MM.1S (cell line): ENCODE results near the gene MRPL37.

Source experiments
- DNase-seq: peaks from one replicate; pipeline ENCODE4 v3.0.0-alpha.2; 2015
- H2AFZ ChIP-seq: fragments of 300-600 bp; sonication (generic); 2 replicates; pipeline ENCODE4 v1.6.0; 2016; ENCODE audit warnings: antibody characterized with exemption, low read length
- H3F3A ChIP-seq: fragments of 300-600 bp; sonication (generic); 2 replicates; pipeline ENCODE4 v1.6.1; 2016; ENCODE audit warnings: mild to moderate bottlenecking, antibody characterized with exemption, low read length, moderate library complexity, mixed read lengths; ENCODE audit not compliant: insufficient read depth
- H3K27ac ChIP-seq: fragments of 300-600 bp; sonication (generic); 2 replicates; pipeline ENCODE4 v1.5.1; 2016; ENCODE audit warnings: mild to moderate bottlenecking, low read length
- H3K27me3 ChIP-seq: fragments of 300-600 bp; sonication (generic); replicated peaks from 2 replicates; pipeline ENCODE4 v1.6.0; 2016; ENCODE audit warnings: low read length; ENCODE audit not compliant: insufficient read depth
- H3K36me3 ChIP-seq: fragments of 300-600 bp; sonication (generic); replicated peaks from 2 replicates; pipeline ENCODE4 v1.6.1; 2016; ENCODE audit warnings: mild to moderate bottlenecking, low read length, mixed read lengths; ENCODE audit not compliant: insufficient read depth
- H3K4me1 ChIP-seq: fragments of 300-600 bp; sonication (generic); 2 replicates; pipeline ENCODE4 v1.6.1; 2016; ENCODE audit warnings: low read length, mixed read lengths
- H3K4me2 ChIP-seq: fragments of 300-600 bp; sonication (generic); 2 replicates; pipeline ENCODE4 v1.6.0; 2016; ENCODE audit warnings: low read depth, low read length
- H3K4me3 ChIP-seq: fragments of 300-600 bp; sonication (generic); 2 replicates; pipeline ENCODE4 v1.5.1; 2016; ENCODE audit warnings: low read length, mixed read lengths
- H3K79me2 ChIP-seq: fragments of 300-600 bp; sonication (generic); 2 replicates; pipeline ENCODE4 v1.6.1; 2016; ENCODE audit warnings: mixed run types, low read length, mixed read lengths
- H3K9ac ChIP-seq: fragments of 300-600 bp; sonication (generic); 2 replicates; pipeline ENCODE4 v1.6.1; 2016; ENCODE audit warnings: low read length, mixed read lengths
- H3K9me2 ChIP-seq: fragments of 300-600 bp; sonication (generic); replicated peaks from 2 replicates; pipeline ENCODE4 v1.6.1; 2016; ENCODE audit warnings: mild to moderate bottlenecking, low read length, mixed read lengths; ENCODE audit not compliant: insufficient read depth
- H3K9me3 ChIP-seq: fragments of 300-600 bp; sonication (generic); replicated peaks from 2 replicates; pipeline ENCODE4 v1.6.1; 2016; ENCODE audit warnings: mild to moderate bottlenecking, low read length, mixed read lengths; ENCODE audit not compliant: insufficient read depth
- H4K20me1 ChIP-seq: fragments of 300-600 bp; sonication (generic); 2 replicates; pipeline ENCODE4 v1.6.1; 2016; ENCODE audit warnings: mild to moderate bottlenecking, low read length, moderate library complexity, mixed read lengths; ENCODE audit not compliant: insufficient read depth
- CTCF ChIP-seq: fragments of 300-600 bp; sonication (generic); IDR thresholded peaks from 2 replicates; pipeline ENCODE4 v1.5.1; 2016; ENCODE audit warnings: antibody characterized with exemption, low read length, mixed read lengths
- EZH2 ChIP-seq: fragments of 300-600 bp; sonication (generic); optimal IDR thresholded peaks from 2 replicates; pipeline ENCODE3; 2017; ENCODE audit warnings: low read depth, mild to moderate bottlenecking, antibody characterized with exemption, low read length, mixed read lengths
- EZH2phosphoT487 ChIP-seq: fragments of 300-600 bp; sonication (generic); IDR thresholded peaks from 2 replicates; pipeline ENCODE4 v1.6.1; 2018; ENCODE audit warnings: antibody characterized with exemption, low read length

The MRPL37 gene

GRCh38 chr1:54161495-54162168 lies 38.3 kb upstream of the MRPL37 start:
- Histone ChIP-seq H4K20me1 (no peaks in the 10 kb centered on the region), H3K4me2 (no peak overlapping the region), H3K27ac (no peak overlapping the region), H3K4me3 (no peak overlapping the region), H3K79me2 (no peaks in the 10 kb centered on the region), H2AFZ (no peak overlapping the region), H3K9me3 (no peaks in the 10 kb centered on the region), H3K36me3 (no peaks in the 10 kb centered on the region), H3K27me3 (no peaks in the 10 kb centered on the region), H3K9me2 (no peaks in the 10 kb centered on the region), H3K4me1 (no peaks in the 10 kb centered on the region), H3K9ac (no peak overlapping the region), H3F3A (no peaks in the 10 kb centered on the region)
- no peak for DNase-seq
- TF ChIP-seq CTCF (no peak), EZH2 (no peak), EZH2phosphoT487 (no peak)

GRCh38 chr1:54163051-54163450 lies 36.9 kb upstream of the MRPL37 start:
- no peak overlapping the region for H3K27ac ChIP-seq
- H2AFZ ChIP-seq: no peak overlapping the region
- no peaks in the 10 kb centered on the region for H3K27me3 ChIP-seq
- no peaks in the 10 kb centered on the region for H3K9me2 ChIP-seq
- no peaks in the 10 kb centered on the region for H3K9me3 ChIP-seq
- DNase-seq: no peak
- H3K4me3 ChIP-seq: no peak overlapping the region
- no peaks in the 10 kb centered on the region for H4K20me1 ChIP-seq
- H3K4me2 ChIP-seq: no peak overlapping the region
- no peaks in the 10 kb centered on the region for H3K79me2 ChIP-seq
- H3K36me3 ChIP-seq: no peaks in the 10 kb centered on the region
- H3K9ac ChIP-seq: no peak overlapping the region
- H3K4me1 ChIP-seq: no peaks in the 10 kb centered on the region
- TF ChIP-seq EZH2phosphoT487 (no peak), EZH2 (no peak), CTCF (no peak)
- H3F3A ChIP-seq: no peaks in the 10 kb centered on the region

- H2AFZ ChIP-seq: no peak overlapping the region
- no peak for DNase-seq
- H3K79me2 ChIP-seq: no peaks in the 10 kb centered on the region
- no peaks in the 10 kb centered on the region for H3K4me1 ChIP-seq
- H3K4me3 ChIP-seq: no peak overlapping the region
- no peak overlapping the region for H3K9ac ChIP-seq
- H3K27me3 ChIP-seq: no peaks in the 10 kb centered on the region
- no peaks in the 10 kb centered on the region for H3K36me3 ChIP-seq
- no peaks in the 10 kb centered on the region for H3F3A ChIP-seq
- no peak overlapping the region for H3K27ac ChIP-seq
- H3K9me2 ChIP-seq: no peaks in the 10 kb centered on the region
- no peaks in the 10 kb centered on the region for H3K9me3 ChIP-seq
- no peak overlapping the region for H3K4me2 ChIP-seq
- H4K20me1 ChIP-seq: no peaks in the 10 kb centered on the region
- TF ChIP-seq EZH2 (no peak), EZH2phosphoT487 (no peak), CTCF (no peak)
Observed at GRCh38 chr1:54163573-54163972, 36.4 kb upstream of the MRPL37 start.
